Mesothelial cell of epicardium (in vitro differentiated cells): Measurements from ENCODE around the gene CD36. TPM values are rescaled to one million over a fixed set of nuclear protein-coding genes. Genes with fewer than 3 reads are reported as not detected.
A peak's percentile ranks its signal among the peaks of the same experiment; 100 is the strongest.

Experiments used
- DNase-seq, 2 experiments: peaks; one replicate each; pipeline ENCODE4 v3.0.0; 2021; ENCODE audit warnings: low spot score in 2 of 2; ENCODE audit not compliant: unreplicated experiment in 2 of 2
- H3K27ac Mint-ChIP-seq: 2 replicates; pipeline ENCODE4 v1.8.0; 2021; ENCODE audit warnings: mixed read lengths
- H3K27me3 Mint-ChIP-seq: 2 replicates; pipeline ENCODE4 v1.8.0; 2021; ENCODE audit warnings: low read depth, mixed read lengths
- H3K36me3 Mint-ChIP-seq: 2 replicates; pipeline ENCODE4 v1.8.0; 2021; ENCODE audit warnings: mixed read lengths
- H3K4me1 Mint-ChIP-seq: 2 replicates; pipeline ENCODE4 v1.8.0; 2021; ENCODE audit warnings: mixed read lengths
- H3K4me3 Mint-ChIP-seq: 2 replicates; pipeline ENCODE4 v1.8.0; 2021; ENCODE audit warnings: mild to moderate bottlenecking, moderate library complexity, mixed read lengths
- H3K9me3 Mint-ChIP-seq: 2 replicates; pipeline ENCODE4 v1.8.0; 2021; ENCODE audit warnings: mixed read lengths
- total RNA-seq: library from RNA; stranded (reverse); gene quantifications from 3 replicates; pipeline ENCODE4 v1.2.1, GENCODE V29; 2021
- TF ChIP-seq, protein P1 (sequence below): fragments of 200-600 bp; sonication (generic); IDR thresholded peaks from one replicate; pipeline ENCODE4 v1.5.0; 2021; ENCODE audit warnings: antibody characterized with exemption; ENCODE audit not compliant: unreplicated experiment

CD36 gene
- total RNA-seq, 1 donor from 2014 or later: 0.34 TPM

DNA sequence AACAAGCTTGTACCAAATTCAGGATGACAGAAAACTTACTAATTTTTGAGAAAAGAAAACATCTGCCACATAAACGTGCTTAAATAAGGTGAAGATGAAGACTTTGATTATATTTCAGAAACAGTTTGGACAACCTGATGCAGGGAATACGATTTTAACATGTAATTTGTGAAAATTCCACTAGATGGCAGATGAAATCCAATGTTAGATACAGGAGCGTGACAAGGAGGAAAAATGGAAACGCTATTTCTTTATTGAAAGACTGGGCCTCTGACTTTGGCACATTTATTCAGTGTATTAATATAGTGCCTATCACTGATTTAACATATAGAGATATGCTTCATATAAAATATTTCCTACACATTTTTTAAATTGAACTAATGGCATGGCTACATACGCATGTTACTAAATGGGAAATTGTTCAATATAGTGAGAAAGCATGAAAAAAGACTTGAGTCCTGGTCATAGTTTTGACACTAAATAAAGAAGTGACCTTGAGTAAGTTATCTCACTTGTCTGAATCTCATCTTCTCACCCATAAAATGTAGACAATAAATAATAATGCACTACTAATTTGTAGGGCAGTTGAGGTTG lies 60.7 kb downstream of the CD36 start:
- H3K9me3 Mint-ChIP-seq: peaks cover 1% of the 10 kb centered on the region
- H3K4me3 Mint-ChIP-seq: no peak overlapping the region
- H3K27ac Mint-ChIP-seq: no peak overlapping the region

DNA sequence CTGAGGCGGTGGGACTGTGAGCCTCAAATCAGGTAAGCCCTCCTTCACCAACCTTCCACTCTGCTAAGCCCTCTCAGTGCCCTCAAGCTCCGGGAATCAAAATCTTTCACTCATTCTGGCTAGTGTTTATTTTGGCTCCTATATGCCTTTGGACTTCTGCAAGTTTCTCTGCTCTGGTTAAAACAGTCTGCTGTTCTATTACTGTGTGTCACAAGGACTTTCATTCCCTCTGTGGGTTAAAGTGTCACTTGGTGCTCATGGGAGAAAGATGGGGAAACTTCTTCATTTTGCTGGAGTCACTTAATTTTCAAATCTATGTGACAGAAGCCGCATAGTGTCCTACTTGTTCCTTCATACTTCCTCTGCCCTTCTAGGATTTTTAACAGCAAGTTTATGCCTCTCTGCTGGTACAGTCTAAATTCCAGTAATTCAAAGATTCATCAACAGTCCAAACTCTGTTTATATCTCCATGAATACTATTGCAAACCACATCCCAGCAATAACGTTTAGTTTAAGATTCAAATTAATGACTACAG lies 61.3 kb downstream of the CD36 start:
- no peaks in the 10 kb centered on the region for H3K36me3 Mint-ChIP-seq
- DNase-seq: no peak
- H3K27ac Mint-ChIP-seq: peak overlapping the region; percentile 82
- H3K4me1 Mint-ChIP-seq: peaks cover 38% of the 10 kb centered on the region
- H3K27me3 Mint-ChIP-seq: no peaks in the 10 kb centered on the region
- H3K4me3 Mint-ChIP-seq: no peak overlapping the region
- TF ChIP-seq, protein P1, sequence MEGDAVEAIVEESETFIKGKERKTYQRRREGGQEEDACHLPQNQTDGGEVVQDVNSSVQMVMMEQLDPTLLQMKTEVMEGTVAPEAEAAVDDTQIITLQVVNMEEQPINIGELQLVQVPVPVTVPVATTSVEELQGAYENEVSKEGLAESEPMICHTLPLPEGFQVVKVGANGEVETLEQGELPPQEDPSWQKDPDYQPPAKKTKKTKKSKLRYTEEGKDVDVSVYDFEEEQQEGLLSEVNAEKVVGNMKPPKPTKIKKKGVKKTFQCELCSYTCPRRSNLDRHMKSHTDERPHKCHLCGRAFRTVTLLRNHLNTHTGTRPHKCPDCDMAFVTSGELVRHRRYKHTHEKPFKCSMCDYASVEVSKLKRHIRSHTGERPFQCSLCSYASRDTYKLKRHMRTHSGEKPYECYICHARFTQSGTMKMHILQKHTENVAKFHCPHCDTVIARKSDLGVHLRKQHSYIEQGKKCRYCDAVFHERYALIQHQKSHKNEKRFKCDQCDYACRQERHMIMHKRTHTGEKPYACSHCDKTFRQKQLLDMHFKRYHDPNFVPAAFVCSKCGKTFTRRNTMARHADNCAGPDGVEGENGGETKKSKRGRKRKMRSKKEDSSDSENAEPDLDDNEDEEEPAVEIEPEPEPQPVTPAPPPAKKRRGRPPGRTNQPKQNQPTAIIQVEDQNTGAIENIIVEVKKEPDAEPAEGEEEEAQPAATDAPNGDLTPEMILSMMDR: no peak
- no peaks in the 10 kb centered on the region for H3K9me3 Mint-ChIP-seq

More for the DNA sequence above, 60.7 kb downstream of the CD36 start:
- TF ChIP-seq, protein P1: peak; percentile 88
- Mint-ChIP-seq H3K27me3 (no peaks in the 10 kb centered on the region), H3K36me3 (peaks cover 1% of the 10 kb centered on the region), H3K4me1 (peaks cover 37% of the 10 kb centered on the region)
- DNase-seq: no peak

- no peak for DNase-seq
- H3K4me3 Mint-ChIP-seq: no peak overlapping the region
- no peak overlapping the region for H3K27ac Mint-ChIP-seq
- TF ChIP-seq, protein P1: no peak
- no peaks in the 10 kb centered on the region for H3K27me3 Mint-ChIP-seq
- no peaks in the 10 kb centered on the region for H3K36me3 Mint-ChIP-seq
- H3K9me3 Mint-ChIP-seq: no peaks in the 10 kb centered on the region
- H3K4me1 Mint-ChIP-seq: peaks cover 38% of the 10 kb centered on the region
These were observed 64.8 kb downstream of the CD36 start for GRCh38 chr7:80703272-80703671.

- Mint-ChIP-seq H3K27ac (peak overlapping the region; percentile 22), H3K4me3 (no peak overlapping the region), H3K9me3 (peaks cover 3% of the 10 kb centered on the region), H3K4me1 (peaks cover 21% of the 10 kb centered on the region), H3K36me3 (no peaks in the 10 kb centered on the region), H3K27me3 (no peaks in the 10 kb centered on the region)
- TF ChIP-seq, protein P1: no peak
- no peak for DNase-seq
These were observed 66.8 kb downstream of the CD36 start for GRCh38 chr7:80705130-80705781.

GRCh38 chr7:80707318-80707717 lies 68.9 kb downstream of the CD36 start:
- Mint-ChIP-seq H3K9me3 (peaks cover 3% of the 10 kb centered on the region), H3K36me3 (no peaks in the 10 kb centered on the region)

More at GRCh38 chr7:80707318-80707717, 68.9 kb downstream of the CD36 start:
- no peaks in the 10 kb centered on the region for H3K27me3 Mint-ChIP-seq
- TF ChIP-seq, protein P1: no peak
- H3K4me1 Mint-ChIP-seq: peaks cover 10% of the 10 kb centered on the region
- H3K27ac Mint-ChIP-seq: no peak overlapping the region
- no peak overlapping the region for H3K4me3 Mint-ChIP-seq
- no peak for DNase-seq
